NCI-H2171 (cell line): ENCODE measurements around the gene MAGEH1.

Source experiments
- DNase-seq: peaks from one replicate; lab custom pipeline; 2025; lab: John Stamatoyannopoulos, UW

The MAGEH1 gene

GRCh38 chrX:55490974-55491373, 39.0 kb downstream of the MAGEH1 start:
- no peak for DNase-seq
